Endothelial cell of umbilical vein (primary cell): ENCODE results near the gene HECTD1. TPM values are rescaled to one million over a fixed set of nuclear protein-coding genes. Genes with fewer than 3 reads are reported as not detected.
A peak's percentile ranks its signal among the peaks of the same experiment; 100 is the strongest.

Experiments used
- Bru-seq: library from RNA; stranded (reverse); fragments of 400-500 nt; gene quantifications from one replicate; lab custom pipeline; 2021; lab: Mats Ljungman, UMichigan
- BruChase-seq, 2 experiments: library from RNA; stranded (reverse); fragments of 400-500 nt; gene quantifications; one replicate each; lab custom pipeline; 2021; lab: Mats Ljungman, UMichigan
- BruUV-seq: library from RNA; stranded (reverse); fragments of 400-500 nt; replicated peaks from 2 replicates; lab custom pipeline; 2021; lab: Mats Ljungman, UMichigan
- CTCF ChIA-PET: fragments of 300-600, 350-600 bp; sonication (Branson Sonifier 250); formaldehyde crosslinking; loops from one replicate; lab custom pipeline; 2021; ENCODE audit warnings: antibody characterized with exemption, inconsistent platforms; lab: Charles Lee
- POLR2A ChIA-PET: fragments of 300-600, 350-600 bp; sonication (Branson Sonifier 250); formaldehyde crosslinking; loops from one replicate; lab custom pipeline; 2021; ENCODE audit warnings: antibody characterized with exemption, inconsistent platforms; lab: Charles Lee
- DNase-seq: peaks from one replicate; pipeline ENCODE4 v3.0.0-alpha.2; 2011; ENCODE audit warnings: low read depth, low spot score
- FAIRE-seq: peaks from 2 replicates; lab custom pipeline; 2011; peaks lifted over from hg19 to GRCh38; lab: Jason Lieb, UNC
- H2AFZ ChIP-seq: 2 replicates; pipeline ENCODE4 v1.6.0; 2012; ENCODE audit warnings: low read depth, low read length, control low read depth, inconsistent platforms
- H3K27ac ChIP-seq: 2 replicates; pipeline ENCODE4 v1.5.1; 2011; ENCODE audit warnings: low read depth, mild to moderate bottlenecking, control low read depth, low read length, moderate library complexity; ENCODE audit not compliant: insufficient read depth
- H3K27me3 ChIP-seq, 2 experiments: 2 replicates each; pipeline versions ENCODE4 v1.6.0 to v1.6.1; 2011; ENCODE audit warnings: low read length in 2 of 2, mixed read lengths in 1 of 2; ENCODE audit not compliant: control insufficient read depth in 2 of 2, insufficient read depth in 2 of 2
- H3K36me3 ChIP-seq, 2 experiments: 2 replicates in 1 of 2; 3 replicates in 1 of 2; pipeline ENCODE4 v1.5.1; 2011; ENCODE audit warnings: low read length in 2 of 2, mild to moderate bottlenecking in 1 of 2, moderate library complexity in 1 of 2; ENCODE audit not compliant: control insufficient read depth in 2 of 2, insufficient read depth in 2 of 2; ENCODE audit errors: extremely low read depth in 1 of 2
- H3K4me1 ChIP-seq: 3 replicates; pipeline ENCODE4 v1.5.1; 2011; ENCODE audit warnings: mild to moderate bottlenecking, low read length; ENCODE audit not compliant: control insufficient read depth, insufficient read depth; ENCODE audit errors: extremely low read depth
- H3K4me2 ChIP-seq: 2 replicates; pipeline ENCODE4 v1.6.1; 2011; ENCODE audit warnings: low read length, control low read depth, mixed read lengths; ENCODE audit not compliant: insufficient read depth
- H3K4me3 ChIP-seq, 3 experiments: fragments of 200-600 bp in 1 of 3; sonication (generic), shearing (Covaris generic) in 1 of 3; replicated peaks in 1 of 3; 2 replicates each; pipeline ENCODE4 v1.5.1; 2011 to 2016; ENCODE audit warnings: control low read depth in 3 of 3, low read length in 3 of 3, mild to moderate bottlenecking in 2 of 3, inconsistent platforms in 1 of 3, low read depth in 1 of 3, moderate library complexity in 1 of 3; ENCODE audit not compliant: insufficient read depth in 1 of 3
- H3K79me2 ChIP-seq: 2 replicates; pipeline ENCODE4 v1.6.0; 2012; ENCODE audit warnings: low read length, inconsistent platforms; ENCODE audit not compliant: control insufficient read depth, insufficient read depth
- H3K9ac ChIP-seq: replicated peaks from 2 replicates; pipeline ENCODE3; 2011; ENCODE audit warnings: low read length, control low read depth; ENCODE audit not compliant: insufficient read depth; ENCODE audit errors: extremely low read depth
- H3K9me1 ChIP-seq: replicated peaks from 3 replicates; pipeline ENCODE4 v1.6.0; 2011; ENCODE audit warnings: mild to moderate bottlenecking, low read length; ENCODE audit not compliant: control insufficient read depth, insufficient read depth; ENCODE audit errors: extremely low read depth
- H3K9me3 ChIP-seq: replicated peaks from 2 replicates; pipeline ENCODE4 v1.5.1; 2012; ENCODE audit warnings: low read length, inconsistent platforms; ENCODE audit not compliant: control insufficient read depth, insufficient read depth
- H4K20me1 ChIP-seq: replicated peaks from 2 replicates; pipeline ENCODE3; 2011; ENCODE audit warnings: mild to moderate bottlenecking, low read length; ENCODE audit not compliant: control insufficient read depth, insufficient read depth; ENCODE audit errors: extremely low read depth
- CTCF ChIP-seq, 2 donors: IDR thresholded peaks; 1 replicate in 1 of 2; 2 replicates in 1 of 2; pipeline ENCODE4 v1.5.1; 2011; ENCODE audit warnings: low read length in 2 of 2, mild to moderate bottlenecking in 2 of 2, moderate library complexity in 2 of 2, control low read depth in 1 of 2, inconsistent platforms in 1 of 2, low read depth in 1 of 2; ENCODE audit not compliant: insufficient read depth in 1 of 2; ENCODE audit errors: extremely low read depth in 1 of 2
- EZH2 ChIP-seq: IDR thresholded peaks from 2 replicates; pipeline ENCODE4 v1.6.1; 2012; ENCODE audit warnings: borderline replicate concordance, low read depth, mild to moderate bottlenecking, moderate library complexity, low read length, inconsistent platforms; ENCODE audit not compliant: severe bottlenecking
- FOS ChIP-seq: IDR thresholded peaks from 2 replicates; pipeline ENCODE4 v1.6.1; 2011; ENCODE audit warnings: mild to moderate bottlenecking, low read length, moderate library complexity, borderline replicate concordance; ENCODE audit not compliant: insufficient read depth
- GATA2 ChIP-seq: IDR thresholded peaks from 2 replicates; pipeline ENCODE4 v1.7.0; 2011; ENCODE audit warnings: low read depth, mild to moderate bottlenecking, moderate library complexity, mixed read lengths, low read length; ENCODE audit not compliant: insufficient read length, insufficient read depth
- JUN ChIP-seq: IDR thresholded peaks from 2 replicates; pipeline ENCODE4 v1.6.1; 2011; ENCODE audit warnings: borderline replicate concordance, low read depth; ENCODE audit not compliant: insufficient read length, insufficient read depth
- MAX ChIP-seq: IDR thresholded peaks from 2 replicates; pipeline ENCODE4 v1.6.1; 2011; ENCODE audit not compliant: insufficient read depth, insufficient read length
- MYC ChIP-seq: IDR thresholded peaks from one replicate; pipeline ENCODE4 v1.6.1; 2011; ENCODE audit warnings: mild to moderate bottlenecking, low read depth, low read length
- POLR2A ChIP-seq: IDR thresholded peaks from 2 replicates; pipeline ENCODE4 v1.6.1; 2012; ENCODE audit warnings: low read depth, mild to moderate bottlenecking, control low read depth, low read length
- POLR2AphosphoS5 ChIP-seq: IDR thresholded peaks from 2 replicates; pipeline ENCODE4 v1.6.1; 2012; ENCODE audit warnings: low read depth, mild to moderate bottlenecking, control low read depth, low read length, moderate library complexity; ENCODE audit not compliant: insufficient read depth
- dilution Hi-C: fragments of 300-500 bp; cut with MboI; formaldehyde crosslinking; loops from one replicate; pipeline ENCODE4 v1.15.0; 2019; ENCODE audit warnings: low sequenced_read_pairs; ENCODE audit not compliant: extremely low pct_ligation_motif_present
- intact Hi-C: fragments of 100-400 bp; cut with micrococcal nuclease; formaldehyde crosslinking; loops from one replicate; pipeline ENCODE4 v1.10.0; 2022
- long read RNA-seq: library from polyadenylated mRNA; stranded (forward); transcript quantifications from one replicate; pipeline ENCODE4 v2.0.0, GENCODE V29; 2021
- polyA minus RNA-seq, 3 experiments: library from RNA; depleted of rRNA, polyadenylated mRNA; stranded (reverse); fragments of >200 nt; gene quantifications; 1 replicate in 1 of 3; 2 replicates in 2 of 3; pipeline ENCODE4 v1.2.3, GENCODE V29; 2011
- polyA plus RNA-seq, 4 experiments: library from polyadenylated mRNA; depleted of rRNA in 3 of 4; stranded (reverse) in 3 of 4; unstranded in 1 of 4; fragments of >200 nt; gene quantifications; 2 replicates each; pipeline versions ENCODE4 v1.2.1 to v1.2.3, GENCODE V29; 2011 to 2012; ENCODE audit warnings: missing spikeins in 1 of 4
- total RNA-seq: library from RNA; stranded (reverse); gene quantifications from 2 replicates; pipeline ENCODE4 v1.2.3, GENCODE V29; 2021

The HECTD1 gene
- 173 and 181 TPM in 2 replicates for total RNA-seq
- polyA plus RNA-seq, result 57.9 and 67.9 TPM in 2 replicates
- polyA plus RNA-seq (2011; cell fraction: cytosol; rRNA removed), result 63.2 and 68.4 TPM in 2 replicates
- polyA plus RNA-seq (2011; cell fraction: nucleus; rRNA removed), result 204 and 228 TPM in 2 replicates
- 92.7 and 124 TPM in 2 replicates for polyA plus RNA-seq (2012)
- polyA minus RNA-seq, result 369 and 421 TPM in 2 replicates
- 126 TPM for polyA minus RNA-seq (2011; cell fraction: cytosol; rRNA and poly(A)+ RNA removed)
- polyA minus RNA-seq (2011; cell fraction: nucleus; rRNA and poly(A)+ RNA removed), result 236 and 340 TPM in 2 replicates
- percentile 93 among the genes with signal in this experiment for Bru-seq, nascent RNA
- percentile 96 among the genes with signal in this experiment for BruChase-seq, experiment 1, labeled RNA remaining after a 6-hour chase
- percentile 93 among the genes with signal in this experiment for BruChase-seq, experiment 2, labeled RNA remaining after a 2-hour chase
- long read RNA-seq, full-length matches to known transcripts, result 3 of 44 reads
- long read RNA-seq, partial matches to known transcripts, result 18 of 44 reads
- long read RNA-seq, other reads (novel, unspliced or antisense), result 23 of 44 reads

DNA sequence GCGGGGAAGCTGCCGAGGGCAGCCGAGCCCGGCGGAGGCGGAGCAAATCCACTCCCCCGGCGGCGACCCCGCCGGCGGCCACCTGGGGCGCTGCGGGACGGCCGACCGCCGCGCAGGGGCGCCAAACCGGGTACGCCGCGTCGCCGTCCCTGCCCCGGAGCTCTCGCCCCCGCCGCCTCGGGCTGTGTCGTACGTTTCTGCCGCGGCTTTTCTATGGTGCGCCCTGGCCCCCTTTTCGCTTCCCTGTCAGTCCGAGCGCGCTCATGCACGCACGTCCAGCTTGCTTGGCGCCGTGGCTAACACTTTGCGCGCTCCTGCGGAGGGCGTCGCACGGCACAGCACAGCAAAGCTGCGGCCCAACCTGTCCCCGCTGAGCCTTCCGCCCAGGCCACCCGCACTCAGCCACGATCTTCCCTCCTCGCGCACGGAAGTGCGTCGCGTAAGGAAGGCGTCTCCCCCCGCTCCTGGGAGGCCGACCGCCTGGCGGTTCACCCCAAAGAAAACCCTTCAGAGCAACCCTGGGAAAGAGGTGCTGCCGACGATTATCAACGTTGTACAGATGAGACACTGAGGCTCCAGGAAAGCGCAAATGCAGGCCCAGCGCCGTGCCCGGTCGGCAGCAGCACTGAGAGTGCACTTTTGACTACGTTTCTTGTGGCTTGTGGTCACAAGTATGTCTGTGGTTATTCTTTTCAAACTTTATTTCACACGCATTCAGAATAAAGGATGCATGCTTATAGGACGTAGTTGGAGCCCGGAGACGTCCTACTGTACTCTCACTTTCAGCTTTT is at the start of gene HECTD1:
TSS of gene HECTD1 (minus strand) at position 39 of the 791 bp plus-strand sequence. CDS start 1,857 bp downstream, outside the sequence.
- FAIRE-seq, result peak; percentile 85

More for the DNA sequence above, at the start of gene HECTD1:
- BruUV-seq, result TSS peak; percentile 79
- peak; percentile 89 for DNase-seq
- Histone ChIP-seq H3K4me2 (peak within 1 kb of the TSS; percentile 99), H3K9ac (peak within 1 kb of the TSS; percentile 96), H3K27me3 (no peaks in the 10 kb centered on the region), H3K36me3 (no peaks in the 10 kb centered on the region), H3K79me2 (peaks cover 42% of the 10 kb centered on the region), H3K4me3 (peak within 1 kb of the TSS; percentile 51 to 96 (median 78)), H3K9me1 (no peaks in the 10 kb centered on the region), H3K9me3 (no peaks in the 10 kb centered on the region), H3K27ac (peak within 1 kb of the TSS; percentile 66), H4K20me1 (peaks cover 4% of the 10 kb centered on the region), H3K4me1 (peaks cover 14% of the 10 kb centered on the region), H2AFZ (peak within 1 kb of the TSS; percentile 80)
- intact Hi-C loops, result loop anchor here (1.0 to 5.0 kb wide), 5 partner anchors 55 to 243 kb away; partner anchors contain the start of genes AP4S1 and STRN3
- TF ChIP-seq CTCF (IDR thresholded peaks at IDR 0.05; ENCODE audit: extremely low read depth in 1 of 2, insufficient read depth in 1 of 2, low read depth in 1 of 2, low read length in 2 of 2) (peak; percentile 60 to 82), MAX (peak; percentile 2), POLR2AphosphoS5 (peak; percentile 54), GATA2 (no peak), EZH2 (no peak), JUN (no peak), POLR2A (peak; percentile 68), FOS (no peak), MYC (peak; percentile 39)
- CTCF ChIA-PET, result interaction anchor here (0.7 to 3.8 kb wide), 34 partner anchors 11 to 242 kb away, joined by 3 to 25 read pairs (median 4); partner anchors contain the start of gene STRN3
- dilution Hi-C loops, result no loop called here
- POLR2A ChIA-PET, result interaction anchor here (0.5 to 1.4 kb wide), 5 partner anchors 90 to 530 kb away, joined by 3 to 7 read pairs (median 3); partner anchors contain the start of genes AP4S1 and STRN3
